NCI-H2227 (cell line): Measurements from ENCODE around the gene MS4A2.
"Not testable (repeated sequence)": the region's sequence is repeated elsewhere in the genome, so short reads cannot be mapped to it uniquely, and the experiment has no call there.

ENCODE experiments used
- DNase-seq: peaks from one replicate; lab custom pipeline; 2025; ENCODE audit not compliant: unreplicated experiment; lab: John Stamatoyannopoulos, UW

MS4A2 gene

GRCh38 chr11:60100516-60100915 is 12.1 kb downstream of the MS4A2 start:
- no peak for DNase-seq

- DNase-seq: not testable (repeated sequence)
Measured at GRCh38 chr11:60101368-60101767, 12.9 kb downstream of the MS4A2 start.

GRCh38 chr11:60104471-60105115 is 16.1 kb downstream of the MS4A2 start:
- not testable (repeated sequence) for DNase-seq

- DNase-seq: not testable (repeated sequence)
Measured at GRCh38 chr11:60108631-60109030, 20.2 kb downstream of the MS4A2 start.

- no peak for DNase-seq
Measured at GRCh38 chr11:60111793-60112192, 23.3 kb downstream of the MS4A2 start.

GRCh38 chr11:60116996-60117790 is 28.7 kb downstream of the MS4A2 start:
- DNase-seq: no peak

- DNase-seq: no peak
Measured at GRCh38 chr11:60118338-60118737, 29.9 kb downstream of the MS4A2 start.

- DNase-seq: no peak
Measured at GRCh38 chr11:60119710-60120109, 31.2 kb downstream of the MS4A2 start.

GRCh38 chr11:60121264-60121663 is 32.8 kb downstream of the MS4A2 start:
- DNase-seq: no peak

- no peak for DNase-seq
Measured at GRCh38 chr11:60122414-60123036, 34.1 kb downstream of the MS4A2 start.

GRCh38 chr11:60124802-60125432 is 36.5 kb downstream of the MS4A2 start:
- no peak for DNase-seq

GRCh38 chr11:60125956-60126585 is 37.6 kb downstream of the MS4A2 start:
- DNase-seq: no peak

- no peak for DNase-seq
Measured at GRCh38 chr11:60127311-60127811, 38.9 kb downstream of the MS4A2 start.

- DNase-seq: no peak
Measured at GRCh38 chr11:60128376-60128775, 39.9 kb downstream of the MS4A2 start.

- not testable (repeated sequence) for DNase-seq
Measured at GRCh38 chr11:60128866-60129265, 40.4 kb downstream of the MS4A2 start.

- no peak for DNase-seq
Measured at GRCh38 chr11:60129853-60130252, 41.4 kb downstream of the MS4A2 start.

GRCh38 chr11:60130496-60130895 is 42.0 kb downstream of the MS4A2 start:
- DNase-seq: no peak

- DNase-seq: no peak
Measured at GRCh38 chr11:60131912-60132311, 43.4 kb downstream of the MS4A2 start.

- DNase-seq: no peak
Measured at GRCh38 chr11:60133917-60134316, 45.5 kb downstream of the MS4A2 start.

GRCh38 chr11:60143768-60144167 is 55.3 kb downstream of the MS4A2 start:
- no peak for DNase-seq

- DNase-seq: no peak
Measured at GRCh38 chr11:60145677-60146076, 57.2 kb downstream of the MS4A2 start.
